Osteocyte (in vitro differentiated cells): ENCODE data around the gene ATP11A. TPM values are rescaled to one million over a fixed set of nuclear protein-coding genes. Genes with fewer than 3 reads are reported as not detected.

ENCODE experiments used
- DNase-seq: peaks from one replicate; pipeline ENCODE4 v3.0.0; 2021; ENCODE audit warnings: mixed read lengths; ENCODE audit not compliant: unreplicated experiment; ENCODE audit errors: extremely low spot score
- H3K27ac Mint-ChIP-seq: one replicate; pipeline ENCODE4 v1.8.0; 2021; ENCODE audit warnings: mild to moderate bottlenecking, mixed read lengths; ENCODE audit not compliant: unreplicated experiment
- H3K27me3 Mint-ChIP-seq: one replicate; pipeline ENCODE4 v1.8.0; 2021; ENCODE audit warnings: mixed read lengths; ENCODE audit not compliant: unreplicated experiment
- H3K36me3 Mint-ChIP-seq: one replicate; pipeline ENCODE4 v1.8.0; 2021; ENCODE audit warnings: mixed read lengths; ENCODE audit not compliant: unreplicated experiment
- H3K4me1 Mint-ChIP-seq: one replicate; pipeline ENCODE4 v1.8.0; 2021; ENCODE audit warnings: mixed read lengths; ENCODE audit not compliant: unreplicated experiment
- H3K4me3 Mint-ChIP-seq: one replicate; pipeline ENCODE4 v1.8.0; 2021; ENCODE audit warnings: mild to moderate bottlenecking, moderate library complexity, mixed read lengths; ENCODE audit not compliant: unreplicated experiment
- H3K9me3 Mint-ChIP-seq: one replicate; pipeline ENCODE4 v1.8.0; 2021; ENCODE audit warnings: mixed read lengths; ENCODE audit not compliant: unreplicated experiment
- CTCF ChIP-seq: fragments of 200-600 bp; sonication (generic); IDR thresholded peaks from 2 replicates; pipeline ENCODE4 v1.5.0; 2021; ENCODE audit warnings: antibody characterized with exemption, mild to moderate bottlenecking, moderate library complexity
- total RNA-seq: library from RNA; stranded (reverse); gene quantifications from 2 replicates; pipeline ENCODE4 v1.2.1, GENCODE V29; 2021

Gene ATP11A
- total RNA-seq, 1 donor from 2014 or later = 15.7 TPM

- Mint-ChIP-seq H3K27ac (no peak overlapping the region), H3K4me1 (peaks cover 13% of the 10 kb centered on the region), H3K27me3 (no peaks in the 10 kb centered on the region), H3K4me3 (no peak overlapping the region), H3K36me3 (no peaks in the 10 kb centered on the region), H3K9me3 (no peaks in the 10 kb centered on the region)
- TF ChIP-seq CTCF = no peak
- DNase-seq = no peak
These were observed 35.0 kb downstream of the ATP11A start for GRCh38 chr13:112724788-112725345.

- Mint-ChIP-seq H3K9me3 (no peaks in the 10 kb centered on the region), H3K4me3 (no peak overlapping the region), H3K27me3 (no peaks in the 10 kb centered on the region), H3K27ac (no peak overlapping the region), H3K36me3 (no peaks in the 10 kb centered on the region), H3K4me1 (peaks cover 13% of the 10 kb centered on the region)
- no peak for DNase-seq
- TF ChIP-seq CTCF = no peak
These were observed 35.6 kb downstream of the ATP11A start for GRCh38 chr13:112725346-112726015.

DNA sequence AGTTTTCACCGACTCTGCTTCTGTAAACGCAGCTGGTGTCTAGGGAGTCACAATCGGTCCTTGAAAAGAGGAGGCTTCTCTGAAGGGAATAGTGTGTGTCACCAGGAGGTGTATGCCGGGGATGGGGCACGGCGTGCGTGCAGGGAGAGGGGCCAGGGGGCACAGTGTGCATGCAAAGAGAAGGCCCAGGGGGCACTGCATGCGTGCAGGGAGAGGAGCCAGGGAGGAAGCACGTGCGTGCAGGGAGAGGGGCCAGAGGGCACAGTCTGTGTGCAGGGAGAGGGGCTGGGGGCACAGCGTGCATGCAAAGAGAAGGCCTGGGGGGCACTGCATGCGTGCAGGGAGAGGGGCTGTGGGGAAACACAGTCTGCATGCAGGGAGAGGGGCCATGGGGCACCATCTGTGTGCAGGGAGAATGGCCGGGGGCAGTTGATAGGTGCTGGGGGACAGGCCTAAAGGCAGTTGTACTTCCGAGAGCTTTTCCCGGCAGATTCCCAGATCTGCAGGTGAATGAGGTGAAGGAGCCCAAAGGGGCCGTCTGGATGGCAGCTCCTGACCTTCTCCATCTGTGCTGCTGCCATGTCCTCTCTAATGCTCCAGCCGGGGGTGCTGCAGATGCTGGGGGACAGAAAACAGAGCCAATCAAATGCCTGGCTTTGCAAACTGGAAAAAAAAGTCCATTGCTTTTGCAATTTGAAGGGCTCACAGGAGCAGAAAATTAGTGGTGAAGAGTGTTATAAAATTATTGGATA is 36.4 kb downstream of the ATP11A start:
- TF ChIP-seq CTCF = no peak
- Mint-ChIP-seq H3K9me3 (no peaks in the 10 kb centered on the region), H3K4me1 (peaks cover 13% of the 10 kb centered on the region), H3K27ac (no peak overlapping the region), H3K27me3 (no peaks in the 10 kb centered on the region), H3K4me3 (no peak overlapping the region), H3K36me3 (no peaks in the 10 kb centered on the region)
- DNase-seq = no peak

DNA sequence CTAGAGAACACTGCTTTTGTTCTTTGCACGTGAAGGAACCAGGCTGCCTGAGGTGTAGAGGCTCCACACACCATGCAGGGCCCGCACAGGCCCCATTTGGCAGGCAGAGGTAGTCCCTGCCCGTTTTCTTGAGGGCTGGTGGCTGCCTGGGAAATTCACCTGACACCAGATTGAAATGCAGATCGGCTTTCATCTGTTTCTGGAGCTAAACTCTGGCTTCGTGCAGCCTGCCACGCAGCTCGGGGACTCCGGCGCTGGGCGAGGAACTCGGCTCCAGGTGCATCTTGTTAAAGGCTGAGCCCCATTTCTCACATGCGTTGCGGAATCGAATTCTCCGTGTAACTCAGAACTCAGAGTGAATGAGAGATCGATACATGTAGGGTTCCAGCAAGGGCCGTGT is 37.7 kb downstream of the ATP11A start:
- H3K27ac Mint-ChIP-seq = no peak overlapping the region

More for the DNA sequence above, 37.7 kb downstream of the ATP11A start:
- Mint-ChIP-seq H3K9me3 (no peaks in the 10 kb centered on the region), H3K27me3 (no peaks in the 10 kb centered on the region), H3K36me3 (no peaks in the 10 kb centered on the region), H3K4me1 (peaks cover 13% of the 10 kb centered on the region), H3K4me3 (no peak overlapping the region)
- DNase-seq = no peak
- TF ChIP-seq CTCF = no peak
